ENCODE results near the gene ACTR8. TPM values are rescaled to one million over a fixed set of nuclear protein-coding genes. Genes with fewer than 3 reads are reported as not detected.

ACTR8 gene
- total and polyA plus RNA-seq, 2 of the 13 experiments (the other 11 are each of a cell fraction or from before 2014, with no cell fraction given): 15.5 to 29.0 TPM

GRCh38 chr3:53844262-53845102, 37.5 kb downstream of the ACTR8 start (continued):
- peak; percentile 66 for TF ChIP-seq ZFX (CRISPR knock-in tag; IDR thresholded peaks at IDR 0.05; ENCODE audit: low read depth)
- no peak for TF ChIP-seq ZIK1 (CRISPR knock-in tag; IDR thresholded peaks at IDR 0.05; ENCODE audit: borderline replicate concordance, low read depth)
- TF ChIP-seq ADNP (CRISPR knock-in tag; IDR thresholded peaks at IDR 0.05): no peak
- TF ChIP-seq ZNF343 (CRISPR knock-in tag; IDR thresholded peaks at IDR 0.05): no peak
- TF ChIP-seq ZNF136 (CRISPR knock-in tag; IDR thresholded peaks at IDR 0.05; ENCODE audit: low read depth): no peak
- no peak for TF ChIP-seq KLF11 (CRISPR knock-in tag; IDR thresholded peaks at IDR 0.05)
- peak; percentile 63 for TF ChIP-seq SP4 (CRISPR knock-in tag; IDR thresholded peaks at IDR 0.05)
- TF ChIP-seq NFIC (IDR thresholded peaks at IDR 0.05; ENCODE audit: low read length): 0 out of 2 replicates have a peak, but pooled peaks have one; percentile 48
- TF ChIP-seq SP5 (CRISPR knock-in tag; IDR thresholded peaks at IDR 0.05; ENCODE audit: borderline replicate concordance, low read depth): no peak
- no peak for TF ChIP-seq SPEN (CRISPR knock-in tag; IDR thresholded peaks at IDR 0.05; ENCODE audit: low read depth)
- no peak for TF ChIP-seq ZNF207 (IDR thresholded peaks at IDR 0.05; ENCODE audit: borderline replicate concordance)
- no peak for TF ChIP-seq ZNF577 (CRISPR knock-in tag; IDR thresholded peaks at IDR 0.05; ENCODE audit: borderline replicate concordance, low read depth)
- TF ChIP-seq RNF2 (conservative IDR thresholded peaks at IDR 0.05; ENCODE audit: low read depth): no peak
- TF ChIP-seq ZNF839 (CRISPR knock-in tag; IDR thresholded peaks at IDR 0.05; ENCODE audit: borderline replicate concordance): no peak
- TF ChIP-seq ONECUT2 (CRISPR knock-in tag; IDR thresholded peaks at IDR 0.05): no peak
- TF ChIP-seq RCOR2 (CRISPR knock-in tag; IDR thresholded peaks at IDR 0.05): no peak
- no peak for TF ChIP-seq KLF12 (CRISPR knock-in tag; IDR thresholded peaks at IDR 0.05; ENCODE audit: borderline replicate concordance)
- TF ChIP-seq TOPORS (CRISPR knock-in tag; IDR thresholded peaks at IDR 0.05): no peak; the same call in 1 of the 2 replicates
- no peak for TF ChIP-seq ZNF260 (CRISPR knock-in tag; IDR thresholded peaks at IDR 0.05; ENCODE audit: borderline replicate concordance, low read depth)
- TF ChIP-seq SUZ12 (IDR thresholded peaks at IDR 0.05; ENCODE audit: low read depth, low read length): no peak
- peak; percentile 68 for TF ChIP-seq POLR2G (IDR thresholded peaks at IDR 0.05; ENCODE audit: low read depth, low read length)
- no peak for TF ChIP-seq ZNF672 (CRISPR knock-in tag; IDR thresholded peaks at IDR 0.05)
- no peak for TF ChIP-seq ZZZ3 (CRISPR knock-in tag; IDR thresholded peaks at IDR 0.05; ENCODE audit: borderline replicate concordance)
- TF ChIP-seq CHD4 (IDR thresholded peaks at IDR 0.05; ENCODE audit: borderline replicate concordance, low read length): no peak
- TF ChIP-seq FOXO1 (CRISPR knock-in tag; IDR thresholded peaks at IDR 0.05): peak; percentile 27; the same call in 1 of the 2 replicates
- TF ChIP-seq, protein P1, sequence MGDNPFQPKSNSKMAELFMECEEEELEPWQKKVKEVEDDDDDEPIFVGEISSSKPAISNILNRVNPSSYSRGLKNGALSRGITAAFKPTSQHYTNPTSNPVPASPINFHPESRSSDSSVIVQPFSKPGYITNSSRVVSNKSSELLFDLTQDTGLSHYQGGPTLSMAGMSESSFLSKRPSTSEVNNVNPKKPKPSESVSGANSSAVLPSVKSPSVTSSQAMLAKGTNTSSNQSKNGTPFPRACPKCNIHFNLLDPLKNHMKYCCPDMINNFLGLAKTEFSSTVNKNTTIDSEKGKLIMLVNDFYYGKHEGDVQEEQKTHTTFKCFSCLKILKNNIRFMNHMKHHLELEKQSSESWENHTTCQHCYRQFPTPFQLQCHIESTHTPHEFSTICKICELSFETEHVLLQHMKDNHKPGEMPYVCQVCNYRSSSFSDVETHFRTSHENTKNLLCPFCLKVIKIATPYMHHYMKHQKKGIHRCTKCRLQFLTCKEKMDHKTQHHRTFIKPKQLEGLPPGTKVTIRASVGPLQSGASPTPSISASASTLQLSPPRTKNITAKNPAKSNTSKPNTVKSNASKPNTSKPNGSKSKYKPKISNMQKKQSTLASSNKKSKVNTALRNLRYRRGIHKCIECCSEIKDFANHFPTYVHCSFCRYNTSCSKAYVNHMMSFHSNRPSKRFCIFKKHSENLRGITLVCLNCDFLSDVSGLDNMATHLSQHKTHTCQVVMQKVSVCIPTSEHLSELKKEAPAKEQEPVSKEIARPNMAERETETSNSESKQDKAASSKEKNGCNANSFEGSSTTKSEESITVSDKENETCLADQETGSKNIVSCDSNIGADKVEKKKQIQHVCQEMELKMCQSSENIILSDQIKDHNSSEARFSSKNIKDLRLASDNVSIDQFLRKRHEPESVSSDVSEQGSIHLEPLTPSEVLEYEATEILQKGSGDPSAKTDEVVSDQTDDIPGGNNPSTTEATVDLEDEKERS (CRISPR knock-in tag; IDR thresholded peaks at IDR 0.05): no peak
- TF ChIP-seq MTERF4 (CRISPR knock-in tag; IDR thresholded peaks at IDR 0.05): no peak
- TF ChIP-seq, protein P2, sequence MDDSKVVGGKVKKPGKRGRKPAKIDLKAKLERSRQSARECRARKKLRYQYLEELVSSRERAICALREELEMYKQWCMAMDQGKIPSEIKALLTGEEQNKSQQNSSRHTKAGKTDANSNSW (CRISPR knock-in tag; IDR thresholded peaks at IDR 0.05; ENCODE audit: borderline replicate concordance): no peak
- TF ChIP-seq HMG20B (CRISPR knock-in tag; conservative IDR thresholded peaks at IDR 0.05): no peak

Data from HepG2 (cell line).